Fibroblast of villous mesenchyme (primary cell): ENCODE measurements around the gene SAFB. TPM values are rescaled to one million over a fixed set of nuclear protein-coding genes. Genes with fewer than 3 reads are reported as not detected.

ENCODE experiments used
- DNase-seq: peaks from one replicate; pipeline ENCODE4 v3.0.0-alpha.2; 2010; ENCODE audit warnings: low read depth
- H3K4me3 ChIP-seq: 2 replicates; pipeline ENCODE4 v1.5.1; 2011; ENCODE audit warnings: low read depth, mild to moderate bottlenecking, low read length
- total RNA-seq: library from RNA; depleted of rRNA; stranded (reverse); fragments of >200 nt; gene quantifications from 2 replicates; pipeline ENCODE4 v1.2.3, GENCODE V29; 2012
- TF ChIP-seq, protein P1 (sequence below): IDR thresholded peaks from 2 replicates; pipeline ENCODE4 v1.5.1; 2012; ENCODE audit warnings: low read depth, mild to moderate bottlenecking, low read length; ENCODE audit not compliant: insufficient read depth

Gene SAFB
- total RNA-seq, 1 donor = 40.6 TPM

DNA sequence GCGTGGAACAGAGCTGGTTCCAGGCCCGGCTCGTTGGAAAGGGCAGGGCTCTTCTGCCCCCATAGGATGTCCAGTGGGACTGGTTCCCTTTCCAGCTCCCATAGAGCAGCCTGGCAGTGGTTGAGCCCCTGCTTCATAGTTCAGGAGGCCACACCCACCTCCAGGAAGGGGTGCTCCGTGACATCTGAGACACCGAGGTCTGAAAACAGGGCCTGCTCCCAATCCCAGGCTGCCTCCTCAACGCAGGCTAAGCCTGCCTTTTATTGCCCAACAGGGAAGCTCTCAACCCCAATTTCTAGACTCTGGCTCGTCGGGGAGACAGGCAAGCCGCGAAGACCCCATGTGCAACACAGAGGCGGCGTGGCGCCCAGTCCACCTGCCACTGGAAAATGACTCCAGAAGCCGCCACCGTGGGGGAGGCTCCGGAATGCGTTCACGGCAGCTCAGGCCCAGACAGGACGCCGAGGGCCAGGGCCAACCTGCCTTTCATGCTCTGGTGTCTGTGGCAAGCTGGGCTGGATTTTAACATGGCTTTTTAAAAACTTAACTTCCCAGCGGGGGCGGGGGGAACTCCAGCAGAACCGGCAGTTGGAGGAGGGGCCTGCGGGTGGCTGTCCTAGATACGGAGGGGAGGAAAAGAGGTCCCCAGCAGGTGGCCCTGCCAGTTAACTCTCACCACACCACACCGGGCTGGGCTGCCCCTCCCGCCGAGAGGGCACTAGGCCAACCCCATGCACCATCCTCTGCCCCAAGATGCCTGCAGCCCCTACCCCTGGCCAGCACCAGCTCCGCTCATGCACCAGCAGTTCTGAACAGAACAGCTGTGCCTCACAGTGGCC lies 37.2 kb upstream of the SAFB start:
- no peak overlapping the region for H3K4me3 ChIP-seq
- TF ChIP-seq, protein P1, sequence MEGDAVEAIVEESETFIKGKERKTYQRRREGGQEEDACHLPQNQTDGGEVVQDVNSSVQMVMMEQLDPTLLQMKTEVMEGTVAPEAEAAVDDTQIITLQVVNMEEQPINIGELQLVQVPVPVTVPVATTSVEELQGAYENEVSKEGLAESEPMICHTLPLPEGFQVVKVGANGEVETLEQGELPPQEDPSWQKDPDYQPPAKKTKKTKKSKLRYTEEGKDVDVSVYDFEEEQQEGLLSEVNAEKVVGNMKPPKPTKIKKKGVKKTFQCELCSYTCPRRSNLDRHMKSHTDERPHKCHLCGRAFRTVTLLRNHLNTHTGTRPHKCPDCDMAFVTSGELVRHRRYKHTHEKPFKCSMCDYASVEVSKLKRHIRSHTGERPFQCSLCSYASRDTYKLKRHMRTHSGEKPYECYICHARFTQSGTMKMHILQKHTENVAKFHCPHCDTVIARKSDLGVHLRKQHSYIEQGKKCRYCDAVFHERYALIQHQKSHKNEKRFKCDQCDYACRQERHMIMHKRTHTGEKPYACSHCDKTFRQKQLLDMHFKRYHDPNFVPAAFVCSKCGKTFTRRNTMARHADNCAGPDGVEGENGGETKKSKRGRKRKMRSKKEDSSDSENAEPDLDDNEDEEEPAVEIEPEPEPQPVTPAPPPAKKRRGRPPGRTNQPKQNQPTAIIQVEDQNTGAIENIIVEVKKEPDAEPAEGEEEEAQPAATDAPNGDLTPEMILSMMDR = no peak
- no peak for DNase-seq

DNA sequence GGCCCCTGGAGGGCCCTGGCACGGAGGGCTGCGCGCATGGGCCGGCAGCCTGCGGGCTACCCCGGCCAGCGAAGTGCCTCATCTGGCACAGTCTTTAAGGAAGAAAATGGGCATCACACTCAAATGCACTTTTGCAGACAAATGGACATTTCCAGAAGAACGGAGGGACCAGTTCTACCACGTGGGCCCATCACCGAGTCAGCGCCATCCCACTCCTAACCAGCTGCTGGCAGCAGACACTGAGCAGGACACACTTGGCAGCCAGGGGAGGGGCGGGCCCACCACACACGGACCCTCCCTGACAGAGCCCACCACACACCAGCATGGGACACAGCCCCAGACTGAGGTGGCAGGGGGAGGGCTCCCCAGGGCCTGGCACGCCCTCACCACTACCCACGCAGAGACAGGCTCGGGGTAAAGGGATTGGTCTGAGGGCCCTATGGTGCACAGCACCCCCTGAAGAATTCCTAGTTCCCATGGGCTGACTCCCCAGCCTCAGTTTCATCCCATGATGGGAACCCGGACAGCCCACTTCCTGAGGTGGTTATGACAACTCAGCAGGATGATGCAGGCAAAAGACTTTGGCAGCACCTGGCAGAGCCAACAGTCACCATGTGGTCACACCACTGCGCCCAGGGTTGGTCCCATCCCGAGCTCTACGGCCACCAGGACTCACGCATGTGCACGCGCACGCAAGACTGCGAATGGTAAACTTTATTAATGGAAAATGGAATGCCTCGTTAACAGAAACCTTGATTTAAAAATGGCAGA lies 36.4 kb upstream of the SAFB start:
- H3K4me3 ChIP-seq = no peak overlapping the region
- DNase-seq = no peak
- TF ChIP-seq, protein P1 = no peak

DNA sequence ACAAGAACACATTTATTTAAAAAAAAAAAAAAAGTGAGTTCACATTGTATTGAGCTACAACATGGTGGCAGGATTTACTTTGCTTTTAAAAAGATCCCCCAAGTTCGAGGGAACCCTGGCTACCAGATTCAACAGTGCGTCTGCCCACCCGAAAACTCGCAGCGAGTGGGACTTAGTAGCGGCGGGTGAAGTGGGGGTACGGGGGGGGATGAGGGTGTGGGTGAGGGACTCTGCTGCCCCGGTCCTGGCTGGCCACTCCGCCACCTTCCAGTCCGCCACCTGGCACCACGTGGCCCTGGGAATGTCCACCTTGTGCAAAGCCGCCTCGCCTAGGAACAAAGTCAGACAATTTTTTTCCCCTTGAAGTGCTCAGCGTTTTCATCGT lies 35.8 kb upstream of the SAFB start:
- DNase-seq = no peak
- H3K4me3 ChIP-seq = no peak overlapping the region
- TF ChIP-seq, protein P1 = no peak

DNA sequence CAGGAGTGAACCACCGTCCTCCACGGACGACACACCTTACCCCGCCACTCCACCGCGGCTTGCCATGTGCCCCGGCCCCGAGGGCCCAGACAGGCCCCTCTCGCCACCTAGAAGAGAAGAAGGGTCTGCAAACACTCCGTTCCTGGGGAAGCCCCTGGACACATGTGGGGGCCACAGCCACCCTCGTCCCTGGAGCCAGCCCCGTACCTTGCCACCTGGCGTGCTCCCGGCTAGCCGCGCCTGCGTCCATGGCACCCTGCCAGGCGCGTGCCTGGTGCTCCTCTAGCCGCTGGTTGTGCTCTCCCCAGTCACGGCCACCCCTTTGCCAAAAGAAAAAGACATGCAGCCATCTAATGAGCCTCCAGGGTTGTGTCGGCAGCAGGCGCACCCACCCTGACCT lies 35.2 kb upstream of the SAFB start:
- H3K4me3 ChIP-seq = no peak overlapping the region

DNA sequence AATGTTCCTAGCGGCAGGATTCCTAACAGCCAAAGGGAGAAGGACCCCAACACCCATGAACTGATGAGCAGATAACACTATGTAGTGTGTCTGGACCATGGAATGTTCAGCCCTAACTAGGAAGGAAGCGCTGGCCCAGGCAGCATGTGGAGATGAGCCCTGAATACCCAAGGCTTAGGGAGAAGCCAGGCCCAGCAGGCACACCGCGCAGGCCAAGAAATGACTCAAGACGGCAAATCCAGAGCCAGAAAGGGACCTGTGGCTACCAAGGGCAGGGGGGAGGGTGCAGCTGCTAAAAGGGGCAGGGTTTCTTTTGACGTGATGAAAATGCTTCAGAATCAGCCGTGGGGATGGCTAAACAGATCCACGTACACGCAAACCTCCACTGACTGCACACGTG lies 34.4 kb upstream of the SAFB start:
- TF ChIP-seq, protein P1 = no peak
- no peak overlapping the region for H3K4me3 ChIP-seq
- no peak for DNase-seq

More for the DNA sequence above, 35.2 kb upstream of the SAFB start:
- DNase-seq = no peak
- TF ChIP-seq, protein P1 = no peak

DNA sequence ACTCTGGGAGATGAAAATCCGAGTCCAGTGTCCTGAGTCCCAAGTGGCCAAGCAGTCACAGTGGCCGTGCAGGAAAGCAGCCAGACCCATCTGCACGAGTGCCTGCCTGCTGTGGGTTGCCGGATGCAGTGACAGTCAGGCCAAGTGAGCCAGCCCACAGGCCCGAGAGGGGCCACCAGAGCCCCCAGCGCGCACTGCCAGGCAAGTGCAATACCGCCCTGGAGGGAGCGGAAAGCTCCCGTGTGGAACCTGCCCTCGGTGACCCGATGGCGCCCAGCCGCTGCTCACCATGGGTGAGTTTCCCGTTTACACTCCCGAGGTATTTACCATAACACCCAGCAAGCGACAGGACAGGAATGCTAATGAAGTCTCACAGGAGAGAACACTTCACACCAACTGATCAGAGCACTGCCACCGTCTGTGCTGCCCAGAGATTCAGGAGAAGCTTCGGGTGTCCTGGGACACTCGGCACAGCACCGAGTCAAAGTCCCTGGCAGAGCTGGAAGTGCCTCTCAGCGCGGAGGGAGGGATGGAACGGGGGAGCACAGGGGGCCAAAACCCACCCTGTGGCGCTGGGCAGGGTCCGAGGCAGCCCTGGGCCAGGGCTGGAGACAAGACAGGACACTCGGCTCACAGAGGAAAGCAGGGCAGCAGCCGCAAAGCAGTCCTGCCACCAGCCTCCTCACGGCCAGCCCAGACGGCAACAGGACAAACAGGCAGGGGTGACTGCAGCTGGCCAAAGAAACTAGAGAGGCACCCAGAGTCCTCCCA lies 33.8 kb upstream of the SAFB start:
- DNase-seq = no peak
- no peak overlapping the region for H3K4me3 ChIP-seq
- TF ChIP-seq, protein P1 = no peak
